Measurements from ENCODE around the gene NLK.
"Not testable (repeated sequence)": the region's sequence is repeated elsewhere in the genome, so short reads cannot be mapped to it uniquely, and the experiment has no call there.

NLK gene

GRCh38 chr17:28042657-28042720 lies at the start of gene NLK:
NLK (plus strand) TSS chr17:28042677; CDS start chr17:28042874, 197 bp downstream.
- no peak for DNase-seq

GRCh38 chr17:27993161-27993695 lies 49.2 kb upstream of the NLK start:
- DNase-seq, result no peak

- DNase-seq, result no peak
Observed at GRCh38 chr17:27993723-27994310, 48.7 kb upstream of the NLK start.

GRCh38 chr17:27994586-27994985 lies 47.9 kb upstream of the NLK start:
- DNase-seq, result no peak

- no peak for DNase-seq
Observed at GRCh38 chr17:27995554-27995953, 46.9 kb upstream of the NLK start.

GRCh38 chr17:27996202-27997043 lies 46.1 kb upstream of the NLK start:
- DNase-seq, result no peak

- DNase-seq, result no peak
Observed at GRCh38 chr17:27997044-27997401, 45.5 kb upstream of the NLK start.

- DNase-seq, result no peak
Observed at GRCh38 chr17:27997522-27997921, 45.0 kb upstream of the NLK start.

GRCh38 chr17:28001149-28001548 lies 41.3 kb upstream of the NLK start:
- no peak for DNase-seq

GRCh38 chr17:28004344-28004743 lies 38.1 kb upstream of the NLK start:
- DNase-seq, result no peak

GRCh38 chr17:28007925-28008324 lies 34.6 kb upstream of the NLK start:
- not testable (repeated sequence) for DNase-seq

- no peak for DNase-seq
Observed at GRCh38 chr17:28008513-28008912, 34.0 kb upstream of the NLK start.

- DNase-seq, result no peak
Observed at GRCh38 chr17:28010406-28010805, 32.1 kb upstream of the NLK start.

GRCh38 chr17:28018439-28019070 lies 23.9 kb upstream of the NLK start:
- no peak for DNase-seq

GRCh38 chr17:28020515-28020914 lies 22.0 kb upstream of the NLK start:
- no peak for DNase-seq

GRCh38 chr17:28029044-28029443 lies 13.4 kb upstream of the NLK start:
- DNase-seq, result no peak

- no peak for DNase-seq
Observed at GRCh38 chr17:28030386-28030785, 12.1 kb upstream of the NLK start.

- DNase-seq, result no peak
Observed at GRCh38 chr17:28031174-28031573, 11.3 kb upstream of the NLK start.

- DNase-seq, result no peak
Observed at GRCh38 chr17:28033972-28034714, 8.3 kb upstream of the NLK start.

GRCh38 chr17:28035452-28035851 lies 7.0 kb upstream of the NLK start:
- not testable (repeated sequence) for DNase-seq

GRCh38 chr17:28035884-28036283 lies 6.6 kb upstream of the NLK start:
- DNase-seq, result not testable (repeated sequence)

GRCh38 chr17:28038802-28039201 lies 3.7 kb upstream of the NLK start:
- DNase-seq, result no peak

GRCh38 chr17:28039251-28039650 lies 3.2 kb upstream of the NLK start:
- no peak for DNase-seq

- no peak for DNase-seq
Observed at GRCh38 chr17:28040406-28040805, 2.1 kb upstream of the NLK start.
